ENCODE results near the gene LLPH.

DNA sequence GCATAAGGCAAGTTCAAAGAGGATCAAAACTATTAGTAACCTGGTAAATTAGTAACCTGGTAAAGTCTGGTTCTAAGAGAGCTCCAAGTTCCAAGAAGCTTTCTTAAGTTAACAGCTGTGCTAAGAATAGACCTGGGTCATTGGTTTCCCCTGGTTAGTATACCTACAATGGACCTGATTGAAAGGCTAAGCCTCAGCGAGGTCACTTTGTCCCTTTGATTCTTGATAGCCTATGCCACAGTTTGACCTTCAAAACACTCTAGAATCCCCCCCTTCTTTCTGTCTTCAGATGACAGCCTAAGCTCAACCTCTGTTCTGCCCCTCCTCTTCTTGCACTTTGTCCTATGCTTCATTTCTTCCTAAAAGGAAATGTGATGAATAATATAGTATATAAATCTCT, 53.0 kb downstream of the LLPH start:
- TF ChIP-seq, protein P1, sequence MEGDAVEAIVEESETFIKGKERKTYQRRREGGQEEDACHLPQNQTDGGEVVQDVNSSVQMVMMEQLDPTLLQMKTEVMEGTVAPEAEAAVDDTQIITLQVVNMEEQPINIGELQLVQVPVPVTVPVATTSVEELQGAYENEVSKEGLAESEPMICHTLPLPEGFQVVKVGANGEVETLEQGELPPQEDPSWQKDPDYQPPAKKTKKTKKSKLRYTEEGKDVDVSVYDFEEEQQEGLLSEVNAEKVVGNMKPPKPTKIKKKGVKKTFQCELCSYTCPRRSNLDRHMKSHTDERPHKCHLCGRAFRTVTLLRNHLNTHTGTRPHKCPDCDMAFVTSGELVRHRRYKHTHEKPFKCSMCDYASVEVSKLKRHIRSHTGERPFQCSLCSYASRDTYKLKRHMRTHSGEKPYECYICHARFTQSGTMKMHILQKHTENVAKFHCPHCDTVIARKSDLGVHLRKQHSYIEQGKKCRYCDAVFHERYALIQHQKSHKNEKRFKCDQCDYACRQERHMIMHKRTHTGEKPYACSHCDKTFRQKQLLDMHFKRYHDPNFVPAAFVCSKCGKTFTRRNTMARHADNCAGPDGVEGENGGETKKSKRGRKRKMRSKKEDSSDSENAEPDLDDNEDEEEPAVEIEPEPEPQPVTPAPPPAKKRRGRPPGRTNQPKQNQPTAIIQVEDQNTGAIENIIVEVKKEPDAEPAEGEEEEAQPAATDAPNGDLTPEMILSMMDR (IDR thresholded peaks at IDR 0.05 in 2 of 3, conservative IDR thresholded peaks at IDR 0.05 in 1 of 3; ENCODE audit: borderline replicate concordance in 1 of 3, insufficient read depth in 1 of 3, low read depth in 2 of 3, low read length in 2 of 3): no peak
- no peak for TF ChIP-seq POLR2AphosphoS5 (IDR thresholded peaks at IDR 0.05; ENCODE audit: low read depth, low read length)
- no peak for TF ChIP-seq EZH2phosphoT487 (IDR thresholded peaks at IDR 0.05; ENCODE audit: borderline replicate concordance)
- no peak for TF ChIP-seq POLR2A (IDR thresholded peaks at IDR 0.05; ENCODE audit: borderline replicate concordance, extremely low read depth, insufficient read depth, insufficient read length)
- TF ChIP-seq, protein P2, sequence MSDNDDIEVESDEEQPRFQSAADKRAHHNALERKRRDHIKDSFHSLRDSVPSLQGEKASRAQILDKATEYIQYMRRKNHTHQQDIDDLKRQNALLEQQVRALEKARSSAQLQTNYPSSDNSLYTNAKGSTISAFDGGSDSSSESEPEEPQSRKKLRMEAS (IDR thresholded peaks at IDR 0.05): no peak

Data from HCT116 (cell line).